ENCODE data around the gene SWAP70. TPM values are rescaled to one million over a fixed set of nuclear protein-coding genes. Genes with fewer than 3 reads are reported as not detected.

The SWAP70 gene
- total and polyA plus RNA-seq, 9 of the 15 experiments (the other 6 are each of a cell fraction or from before 2014, with no cell fraction given) = 1.7 to 4.9 (median 3.9) TPM

DNA sequence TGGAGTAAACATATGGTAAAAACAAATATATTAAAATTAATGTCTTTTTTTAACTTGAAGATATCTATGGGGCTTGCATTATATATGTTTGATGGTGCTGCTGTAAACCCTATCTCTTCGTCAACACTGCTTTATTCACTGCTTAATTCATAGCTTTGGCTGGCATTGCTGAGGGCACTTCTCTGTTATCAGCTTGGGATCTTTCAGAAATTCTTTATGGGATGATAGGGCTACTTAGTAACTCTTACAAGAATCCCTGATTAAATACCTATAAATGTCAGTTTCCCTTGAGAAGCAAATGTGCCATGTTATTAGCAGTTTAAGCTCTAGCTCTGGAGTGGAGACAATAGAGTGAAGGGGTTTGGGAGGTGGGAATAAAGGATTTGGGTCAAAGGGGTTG, 112.3 kb downstream of the SWAP70 start (continued):
- no peak for TF ChIP-seq KLF1 (tag; IDR thresholded peaks at IDR 0.05)

DNA sequence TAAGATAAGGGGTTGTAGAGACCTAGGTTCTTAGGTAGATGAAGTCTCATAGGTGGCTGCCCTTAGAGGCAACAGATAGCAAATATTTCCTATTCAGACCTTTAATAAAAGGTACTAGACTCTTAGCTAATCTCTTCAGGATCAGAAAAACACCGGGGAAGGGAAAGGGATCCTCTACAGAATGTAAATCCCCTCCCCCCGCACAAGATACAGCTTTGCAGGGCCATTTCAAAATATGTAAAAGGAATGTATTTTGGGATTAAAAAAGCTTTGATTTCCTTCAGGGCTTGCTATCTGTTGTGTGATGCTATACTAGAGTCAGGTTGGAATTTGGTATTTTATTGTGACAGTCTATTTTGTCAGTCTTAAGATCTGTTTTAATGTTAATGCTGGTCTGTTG, 113.2 kb downstream of the SWAP70 start:
- no peaks in the 10 kb centered on the region for H3K79me2 ChIP-seq (ENCODE audit: control insufficient read depth, insufficient read depth, low read length)
- ATAC-seq (no peak), FAIRE-seq (no peak), DNase-seq (ENCODE audit: extremely low read depth in 1 of 4, low spot score in 3 of 4) (no peak)
- H3K9me3 ChIP-seq (replicated peaks; ENCODE audit: control insufficient read depth, insufficient read depth, low read depth, low read length) = no peaks in the 10 kb centered on the region
- H3K4me2 ChIP-seq (ENCODE audit: insufficient read depth, low read length) = no peak overlapping the region
- no peak overlapping the region for H3K4me3 ChIP-seq
- H3K9ac ChIP-seq (ENCODE audit: insufficient read depth in 1 of 2, low read depth in 2 of 2, low read length in 2 of 2) = no peak overlapping the region
- no peaks in the 10 kb centered on the region for H3K36me3 ChIP-seq (ENCODE audit: control insufficient read depth, insufficient read depth, low read length)
- no peak overlapping the region for H2AFZ ChIP-seq (ENCODE audit: low read depth, low read length)
- H3K27me3 ChIP-seq (ENCODE audit: control insufficient read depth in 2 of 2, insufficient read depth in 2 of 2, low read length in 2 of 2) = no peaks in the 10 kb centered on the region
- no peaks in the 10 kb centered on the region; the same call in 1 of the 2 replicates for H4K20me1 ChIP-seq (replicated peaks; ENCODE audit: control insufficient read depth, insufficient read depth, low read length)
- no TSS peak for BruUV-seq (replicated peaks)
- 4% methylated on average over 2 of the region's 2 CpGs for WGBS (ENCODE audit: insufficient coverage, low coverage, missing lambda C conversion rate)
- in situ Hi-C loops (cut with MboI) (no loop called here), intact Hi-C loops (cut with micrococcal nuclease) (no loop called here)
- ChIA-PET POLR2A (interaction anchor here (0.7 kb wide), 1 partner anchor 8 kb away, joined by 4 read pairs; no protein-coding TSS in a partner anchor), CTCF (ENCODE audit: low intra/inter-chr PET ratio) (no interaction called here)
- no peaks in the 10 kb centered on the region for H3K4me1 ChIP-seq (replicated peaks in 1 of 2; ENCODE audit: control insufficient read depth in 2 of 2, insufficient read depth in 2 of 2, low read length in 2 of 2)
- no peak for TF ChIP-seq ZBTB43 (CRISPR knock-in tag; IDR thresholded peaks at IDR 0.05)
- no peak for TF ChIP-seq ETV1 (tag; conservative IDR thresholded peaks at IDR 0.05; ENCODE audit: low read depth)
- TF ChIP-seq, protein P1, sequence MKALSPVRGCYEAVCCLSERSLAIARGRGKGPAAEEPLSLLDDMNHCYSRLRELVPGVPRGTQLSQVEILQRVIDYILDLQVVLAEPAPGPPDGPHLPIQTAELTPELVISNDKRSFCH (CRISPR knock-in tag; IDR thresholded peaks at IDR 0.05) = no peak
- TF ChIP-seq, protein P1 (tag; IDR thresholded peaks at IDR 0.05) = no peak
- no peak for TF ChIP-seq SRSF1 (IDR thresholded peaks at IDR 0.05; ENCODE audit: low read depth, low read length)
- no peak for TF ChIP-seq KLF1 (tag; IDR thresholded peaks at IDR 0.05)
- TF ChIP-seq REST (IDR thresholded peaks at IDR 0.05; ENCODE audit: borderline replicate concordance) = no peak
- no peak for TF ChIP-seq REST (CRISPR knock-in tag; IDR thresholded peaks at IDR 0.05; ENCODE audit: low read depth)
- TF ChIP-seq TAF15 (IDR thresholded peaks at IDR 0.05; ENCODE audit: low read depth, low read length) = no peak
- no peak for TF ChIP-seq KAT2B (IDR thresholded peaks at IDR 0.05; ENCODE audit: low read depth, low read length)
- no peak for TF ChIP-seq L3MBTL2 (IDR thresholded peaks at IDR 0.05)
- no peak for TF ChIP-seq NR3C1 (CRISPR knock-in tag; IDR thresholded peaks at IDR 0.05)
- no peak overlapping the region for H3K27ac ChIP-seq (ENCODE audit: extremely low read depth, low read depth, low read length)
- no peaks in the 10 kb centered on the region for H3K9me1 ChIP-seq (ENCODE audit: control insufficient read depth, insufficient read depth, low read length)

Data from K562 (cell line).